ENCODE results near the gene TMEM106A.
A peak's percentile ranks its signal among the peaks of the same experiment; 100 is the strongest.
"Not testable (repeated sequence)": the region's sequence is repeated elsewhere in the genome, so short reads cannot be mapped to it uniquely, and the experiment has no call there.

Gene TMEM106A, protein sequence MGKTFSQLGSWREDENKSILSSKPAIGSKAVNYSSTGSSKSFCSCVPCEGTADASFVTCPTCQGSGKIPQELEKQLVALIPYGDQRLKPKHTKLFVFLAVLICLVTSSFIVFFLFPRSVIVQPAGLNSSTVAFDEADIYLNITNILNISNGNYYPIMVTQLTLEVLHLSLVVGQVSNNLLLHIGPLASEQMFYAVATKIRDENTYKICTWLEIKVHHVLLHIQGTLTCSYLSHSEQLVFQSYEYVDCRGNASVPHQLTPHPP

DNA sequence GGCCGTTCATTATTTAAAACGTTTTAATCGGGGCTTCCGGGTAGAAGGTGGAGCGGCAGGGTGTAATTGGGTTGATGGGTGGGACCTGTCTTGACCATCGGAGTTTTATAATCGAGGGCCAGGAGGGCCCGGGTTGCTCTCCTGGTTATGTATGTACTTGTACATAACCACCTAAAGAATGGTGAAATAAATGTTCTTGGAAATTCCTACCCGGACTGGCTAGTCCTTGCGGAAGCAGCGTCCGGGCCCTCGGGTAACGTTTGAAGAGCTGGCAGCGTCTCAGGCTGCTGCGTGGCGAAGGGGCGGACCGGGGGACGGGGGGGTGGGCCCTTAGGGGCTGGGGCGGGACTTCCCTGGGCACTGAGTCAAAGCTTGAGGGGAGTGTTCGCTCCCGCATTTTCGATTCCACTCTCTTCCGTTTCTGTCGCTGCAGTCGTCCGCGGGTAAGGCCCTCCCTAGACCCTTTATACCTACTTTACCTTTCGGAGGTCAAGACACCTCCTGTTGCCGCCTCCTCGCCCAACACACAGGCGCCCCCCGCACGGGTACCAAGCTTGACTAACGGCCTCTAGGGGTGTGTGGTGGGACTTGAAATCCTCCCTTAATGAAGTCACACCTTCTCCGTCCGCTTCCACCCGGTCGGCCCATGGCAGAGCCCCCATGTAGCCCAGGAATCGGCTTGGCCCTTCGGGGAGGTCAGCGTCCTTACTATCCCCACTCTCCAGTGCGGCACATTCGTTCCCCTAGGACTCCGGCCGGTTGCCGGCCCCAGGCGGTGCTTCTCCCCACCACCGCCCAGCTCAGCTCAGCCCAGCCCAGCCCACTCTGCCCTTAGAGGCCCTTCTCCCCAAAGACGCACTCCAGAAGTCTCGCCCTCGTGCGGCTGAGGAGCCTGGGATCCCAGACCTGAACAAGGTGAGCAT is at the start of gene TMEM106A:
TSS of gene TMEM106A (plus strand) at position 396 of the 923 bp plus-strand sequence. CDS start 1,167 bp downstream, outside the sequence.
- peak; percentile 74 to 76 for DNase-seq (ENCODE audit: low read depth in 2 of 2)

DNA sequence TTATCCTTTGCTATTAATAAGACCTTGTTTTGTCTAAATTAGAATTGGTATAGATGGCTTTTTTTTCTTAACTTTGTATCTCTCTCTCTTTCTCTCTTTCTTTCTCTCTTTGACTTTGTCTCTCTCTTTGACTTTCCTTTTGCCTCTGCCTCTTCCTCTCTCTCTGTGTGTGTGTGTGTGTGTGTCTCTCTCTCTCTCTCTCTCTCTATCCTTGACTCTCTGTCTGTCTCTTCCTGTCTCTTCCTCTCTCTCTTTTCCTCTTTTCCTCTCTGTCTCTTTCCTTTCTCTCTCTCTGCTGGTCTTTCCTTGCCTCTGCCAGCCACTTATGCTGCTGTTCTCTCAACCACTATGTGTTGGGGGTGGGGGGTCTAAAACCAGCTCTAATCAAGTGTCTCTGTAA is 45.7 kb upstream of the TMEM106A start:
- not testable (repeated sequence) for DNase-seq (ENCODE audit: low read depth in 2 of 2)

DNA sequence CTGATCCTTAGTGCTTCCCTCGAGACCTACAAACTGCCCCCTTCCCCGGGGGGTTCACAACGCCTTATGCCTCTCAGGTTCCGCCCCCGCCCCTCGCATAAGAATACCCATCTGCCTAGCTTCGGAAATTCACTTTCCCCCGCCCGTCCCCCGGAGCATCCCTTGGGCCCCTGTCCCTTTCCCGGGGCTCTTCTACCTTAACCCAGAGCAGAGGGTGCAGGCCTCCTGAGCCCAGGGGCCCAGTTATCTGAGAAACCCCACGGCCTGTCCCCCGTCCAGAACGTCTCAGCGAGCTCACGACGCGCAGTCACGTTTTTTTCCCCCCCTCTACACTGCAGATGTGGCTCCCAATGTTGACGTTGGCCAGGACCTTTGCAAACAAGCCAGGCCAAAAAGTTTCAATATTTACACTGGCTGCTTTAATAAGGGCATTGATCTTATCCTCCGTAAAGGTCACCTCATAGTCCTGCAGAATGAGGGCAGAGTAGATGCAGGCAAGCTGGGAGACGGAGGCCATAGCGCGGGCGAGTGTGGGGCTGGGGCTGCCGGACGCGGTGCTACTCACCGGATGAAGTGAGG is 42.0 kb upstream of the TMEM106A start:
- no peak for DNase-seq (ENCODE audit: low read depth in 2 of 2)

- peak; percentile 83 to 86 for DNase-seq (ENCODE audit: low read depth in 2 of 2)
Measured at GRCh38 chr17:43170140-43170765, 41.4 kb upstream of the TMEM106A start.

DNA sequence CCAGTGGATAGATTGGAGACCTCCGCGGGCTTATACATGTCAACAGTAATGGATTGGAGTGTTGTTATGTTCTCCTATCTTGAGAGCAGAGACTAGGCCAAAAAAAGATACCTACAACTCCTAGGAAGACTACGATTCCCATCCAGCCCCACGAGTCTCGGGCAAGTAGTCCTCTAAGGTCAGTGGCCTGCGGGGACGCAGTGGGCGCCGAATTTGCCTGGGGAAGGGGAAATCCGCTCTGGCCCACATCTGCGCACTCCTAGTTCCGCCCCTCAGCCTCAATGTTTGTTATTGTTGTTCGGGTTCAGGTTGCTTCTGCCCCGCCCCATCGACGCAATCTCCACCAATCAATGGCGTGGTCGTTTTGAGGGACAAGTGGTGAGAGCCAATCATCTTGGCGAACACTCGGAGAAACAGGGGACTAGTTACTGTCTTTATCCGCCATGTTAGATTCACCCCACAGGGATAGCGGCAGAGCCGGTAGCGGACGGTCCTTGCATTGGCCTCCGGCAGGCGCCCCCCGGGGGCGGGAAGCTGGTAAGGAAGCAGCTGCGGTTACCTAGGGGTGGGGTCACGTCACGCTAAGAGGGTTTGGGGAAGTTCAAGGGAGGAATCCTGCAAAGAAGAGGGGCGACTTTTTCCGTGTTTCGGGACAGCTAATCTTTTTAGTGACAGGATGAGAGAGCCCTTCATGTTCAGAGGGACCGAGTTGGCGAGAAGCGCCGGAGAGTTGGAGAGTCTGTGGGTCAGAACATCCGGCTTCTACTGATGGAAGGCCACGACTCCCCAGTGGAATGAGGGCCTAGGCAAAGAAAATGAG is 40.7 kb upstream of the TMEM106A start, which contains the start of gene NBR1:
TSS of gene NBR1 (plus strand) at position 449 of the 820 bp plus-strand sequence. CDS start 4,586 bp downstream, outside the sequence.
- DNase-seq (ENCODE audit: low read depth in 2 of 2) = peak; percentile 97 to 98

DNA sequence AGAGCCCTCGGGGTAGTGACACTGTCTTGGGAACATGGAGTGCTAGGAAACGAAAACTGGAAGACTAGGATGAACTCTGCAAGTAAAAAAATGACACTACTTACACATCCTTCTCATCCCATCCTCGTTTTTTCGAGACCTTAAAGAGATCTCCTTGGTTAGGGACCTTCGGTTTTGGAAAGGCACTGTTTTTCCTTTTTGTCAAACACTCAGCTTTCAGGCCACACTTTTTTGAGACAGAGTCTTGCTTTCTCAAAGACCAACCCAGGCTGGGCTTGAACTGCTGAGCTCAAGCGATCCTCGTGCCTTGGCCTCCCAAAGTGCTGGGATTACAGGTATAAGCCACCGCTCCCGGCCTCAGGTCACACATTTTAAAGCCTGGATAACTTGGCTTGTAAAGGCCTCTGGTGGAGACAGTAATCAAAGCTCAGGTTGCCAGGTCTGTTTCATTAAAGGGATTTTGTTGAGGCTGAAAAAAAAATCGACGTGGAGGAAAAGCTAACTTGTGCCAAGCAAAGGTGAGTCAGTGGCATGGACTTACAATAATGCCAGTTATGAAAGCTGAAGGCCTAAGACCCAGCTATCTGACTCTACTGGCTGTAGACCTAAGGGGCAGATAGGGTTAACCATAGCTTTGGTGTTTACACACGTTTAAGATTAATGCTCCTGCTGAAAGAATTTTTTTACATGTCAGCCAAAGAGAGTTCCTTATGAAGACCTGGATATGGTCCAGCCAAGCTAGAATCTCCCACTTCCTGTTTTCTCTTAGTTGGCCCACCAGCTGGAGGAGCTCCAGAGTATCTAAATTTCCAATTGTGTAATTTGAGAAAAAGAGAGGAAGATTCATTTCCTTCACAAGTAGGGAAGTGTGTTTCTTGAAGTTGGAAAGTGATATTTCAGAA is 39.8 kb upstream of the TMEM106A start:
- DNase-seq (ENCODE audit: low read depth in 2 of 2) = peak; percentile 88 to 90

- peak; percentile 56 to 65 for DNase-seq (ENCODE audit: low read depth in 2 of 2)
Measured at GRCh38 chr17:43175213-43176118, 36.2 kb upstream of the TMEM106A start.

GRCh38 chr17:43176119-43176570 is 35.5 kb upstream of the TMEM106A start:
- DNase-seq (ENCODE audit: low read depth in 2 of 2) = no peak

GRCh38 chr17:43183921-43184320 is 27.8 kb upstream of the TMEM106A start:
- DNase-seq (ENCODE audit: low read depth in 2 of 2) = no peak

- DNase-seq (ENCODE audit: low read depth in 2 of 2) = not testable (repeated sequence)
Measured at GRCh38 chr17:43186656-43187055, 25.0 kb upstream of the TMEM106A start.

DNA sequence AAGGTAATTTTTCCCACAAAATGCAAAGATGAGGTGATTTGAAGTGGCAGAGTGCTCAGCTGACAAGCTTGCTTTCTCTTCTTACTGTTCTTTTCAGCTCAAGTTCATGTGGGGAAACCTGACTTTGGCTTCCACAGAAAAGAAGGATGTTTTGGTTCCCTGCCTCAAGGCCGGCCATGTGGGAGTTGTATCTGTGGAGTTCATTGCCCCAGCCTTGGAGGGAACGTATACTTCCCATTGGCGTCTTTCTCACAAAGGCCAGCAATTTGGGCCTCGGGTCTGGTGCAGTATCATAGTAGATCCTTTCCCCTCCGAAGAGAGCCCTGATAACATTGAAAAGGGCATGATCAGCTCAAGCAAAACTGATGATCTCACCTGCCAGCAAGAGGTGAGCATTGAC is 18.4 kb upstream of the TMEM106A start:
- no peak for DNase-seq (ENCODE audit: low read depth in 2 of 2)

- DNase-seq (ENCODE audit: low read depth in 2 of 2) = no peak
Measured at GRCh38 chr17:43199633-43200032, 12.0 kb upstream of the TMEM106A start.

- no peak for DNase-seq (ENCODE audit: low read depth in 2 of 2)
Measured at GRCh38 chr17:43200127-43200526, 11.5 kb upstream of the TMEM106A start.

DNA sequence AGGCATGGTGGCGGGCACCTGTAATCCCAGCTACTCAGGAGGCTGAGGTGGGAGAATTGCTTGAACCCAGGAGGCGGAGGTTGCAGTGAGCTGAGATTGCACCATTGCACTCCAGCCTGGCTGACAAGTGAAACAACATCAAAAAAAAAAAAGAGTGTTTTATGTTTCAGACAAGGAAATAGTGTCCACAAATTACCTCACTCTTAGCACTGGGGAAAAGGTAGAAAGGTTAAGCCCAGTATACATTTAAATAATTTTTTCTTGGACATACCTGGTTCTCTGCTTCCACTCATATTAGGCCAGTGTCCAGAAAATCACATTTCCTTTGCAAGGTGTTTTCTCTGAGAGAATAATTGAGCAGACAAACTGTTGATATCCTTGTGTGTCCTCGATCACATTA is 8.7 kb upstream of the TMEM106A start:
- DNase-seq (ENCODE audit: low read depth in 2 of 2) = not testable (repeated sequence)

DNA sequence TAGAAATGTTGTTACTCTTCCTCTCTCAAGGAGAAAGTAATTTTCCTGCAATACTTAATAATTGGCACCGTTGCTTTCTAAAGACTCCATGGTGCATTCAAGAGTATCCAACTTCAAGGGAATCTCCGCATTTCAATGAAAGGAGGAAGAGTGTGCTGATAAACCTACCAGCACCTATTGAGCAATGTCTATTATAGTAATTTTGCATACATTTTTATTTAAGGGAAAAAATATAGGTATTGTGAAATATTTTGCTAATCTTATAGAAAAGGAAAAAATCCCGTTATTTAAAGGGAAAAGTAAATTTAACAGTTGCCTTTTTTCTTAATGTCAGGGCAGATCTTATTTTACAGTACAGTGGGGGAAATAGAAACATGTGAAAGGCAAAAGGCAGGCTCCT is 1.1 kb upstream of the TMEM106A start:
- no peak for DNase-seq (ENCODE audit: low read depth in 2 of 2)

DNA sequence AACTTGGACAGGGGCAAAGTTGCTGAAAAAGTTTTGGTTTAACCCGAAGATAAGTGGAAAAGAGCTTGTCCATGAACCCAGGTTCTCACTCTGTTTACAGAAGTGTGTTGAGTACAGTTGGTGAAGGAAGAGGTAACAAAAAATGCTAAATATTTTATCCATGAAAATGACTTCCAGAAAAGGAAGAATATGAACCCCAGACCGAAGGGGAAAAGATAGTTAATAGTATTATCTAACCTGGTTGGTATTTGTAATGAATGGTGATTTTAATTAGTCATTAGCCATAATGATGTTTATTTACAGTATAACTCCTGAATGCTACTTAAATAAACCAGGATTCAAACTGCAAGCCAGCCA is 574 bp upstream of the TMEM106A start:
- no peak for DNase-seq (ENCODE audit: low read depth in 2 of 2)

- no peak for DNase-seq (ENCODE audit: low read depth in 2 of 2)
Measured at GRCh38 chr17:43212641-43213490, 1.2 kb downstream of the TMEM106A start.

DNA sequence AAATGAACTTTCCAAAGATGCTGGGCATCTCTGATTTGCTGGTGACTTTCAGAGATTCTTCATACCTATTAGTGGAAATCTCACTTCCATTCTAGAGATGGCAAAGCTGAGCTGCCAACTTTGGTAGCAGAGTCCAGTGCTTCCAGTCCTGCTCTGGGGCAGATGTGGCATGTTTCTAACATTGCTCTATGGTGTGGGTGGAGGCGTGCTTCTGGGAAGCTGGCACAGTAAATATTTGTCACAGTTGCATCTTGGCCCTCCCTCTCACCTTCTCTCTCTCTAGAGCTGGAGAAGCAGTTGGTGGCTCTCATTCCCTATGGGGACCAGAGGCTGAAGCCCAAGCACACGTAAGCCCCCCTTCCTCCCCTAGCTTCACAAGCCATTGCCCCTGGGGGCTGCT is 1.9 kb downstream of the TMEM106A start:
- no peak for DNase-seq (ENCODE audit: low read depth in 2 of 2)
